ENCODE measurements around the gene ZNF385B. TPM values are rescaled to one million over a fixed set of nuclear protein-coding genes. Genes with fewer than 3 reads are reported as not detected.

ZNF385B gene
- total and polyA plus RNA-seq, 5 donors from 2014 or later, result not detected

DNA sequence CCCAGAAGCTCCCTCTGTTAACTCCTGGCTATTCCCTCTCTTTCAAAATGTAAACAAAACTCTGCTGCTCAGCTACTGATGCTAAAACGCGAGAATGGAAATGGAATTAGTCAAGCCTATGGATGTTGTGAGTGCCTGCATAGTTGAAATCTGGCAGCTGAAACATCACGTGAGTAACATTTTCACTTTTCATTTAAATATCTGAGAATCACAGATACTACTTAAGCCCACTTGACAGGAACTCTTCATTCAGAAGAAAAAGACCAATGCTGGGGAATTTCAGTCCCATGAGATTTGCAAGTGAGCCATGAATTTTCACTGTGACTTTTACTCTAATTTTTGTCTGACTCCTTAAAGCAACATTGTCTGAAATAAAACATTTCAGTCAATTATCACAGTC lies 381.5 kb downstream of the ZNF385B start:
- Mint-ChIP-seq H3K9me3 (peaks cover 0 to 2% (median 0%) of the 10 kb centered on the region in 7 donors), H3K27ac (no peak overlapping the region)
- peaks cover 4% of the 10 kb centered on the region for H3K27me3 ChIP-seq (ENCODE audit: control insufficient read depth, insufficient read depth, low read length)

DNA sequence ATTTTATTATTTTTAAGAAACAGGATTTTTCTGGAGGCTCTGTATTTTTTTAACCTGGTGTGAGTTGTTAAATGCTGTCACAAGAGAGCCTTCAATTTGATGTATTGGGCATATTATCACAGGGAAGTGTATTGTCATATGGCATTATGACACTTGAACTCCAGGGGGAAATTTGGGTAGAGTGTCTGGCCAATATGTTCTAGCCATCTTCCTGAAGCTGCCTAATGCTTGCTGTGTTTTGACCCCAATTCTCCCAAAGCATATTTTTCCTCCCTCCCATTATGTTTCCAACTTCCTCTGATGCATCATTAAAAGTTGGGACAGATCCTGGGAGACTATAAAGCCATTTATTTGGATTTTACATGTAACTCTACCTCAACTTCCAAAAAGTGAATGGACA lies 382.6 kb downstream of the ZNF385B start:
- Histone ChIP-seq H3K4me3 (ENCODE audit: low read depth, low read length) (no peak overlapping the region), H3K4me1 (ENCODE audit: control insufficient read depth, insufficient read depth, low read length, poor library complexity, severe bottlenecking) (no peaks in the 10 kb centered on the region), H3K9me3 (ENCODE audit: control insufficient read depth in 2 of 2, low read length in 2 of 2) (no peaks in the 10 kb centered on the region), H3K27ac (ENCODE audit: insufficient read depth, low read length, poor library complexity, severe bottlenecking) (no peak overlapping the region), H3K27me3 (ENCODE audit: control insufficient read depth, insufficient read depth, low read length) (peaks cover 4% of the 10 kb centered on the region), H3K36me3 (ENCODE audit: control insufficient read depth, insufficient read depth, low read length) (no peaks in the 10 kb centered on the region)
- Mint-ChIP-seq H3K9me3 (peaks cover 0 to 2% (median 0%) of the 10 kb centered on the region in 7 donors), H3K4me3 (no peak overlapping the region), H3K4me1 (no peaks in the 10 kb centered on the region), H3K27me3 (peaks cover 7% of the 10 kb centered on the region), H3K27ac (no peak overlapping the region), H3K36me3 (no peaks in the 10 kb centered on the region)
- DNase-seq (no peak), ATAC-seq (ENCODE audit: low read depth in 2 of 2) (no peak)

More for the DNA sequence above, 381.5 kb downstream of the ZNF385B start:
- Histone ChIP-seq H3K4me3 (ENCODE audit: low read depth, low read length) (no peak overlapping the region), H3K36me3 (ENCODE audit: control insufficient read depth, insufficient read depth, low read length) (no peaks in the 10 kb centered on the region), H3K27ac (ENCODE audit: insufficient read depth, low read length, poor library complexity, severe bottlenecking) (no peak overlapping the region), H3K9me3 (ENCODE audit: control insufficient read depth in 2 of 2, low read length in 2 of 2) (no peaks in the 10 kb centered on the region), H3K4me1 (ENCODE audit: control insufficient read depth, insufficient read depth, low read length, poor library complexity, severe bottlenecking) (no peaks in the 10 kb centered on the region)
- ATAC-seq (ENCODE audit: low read depth in 2 of 2) (no peak), DNase-seq (no peak)
- H3K4me3 Mint-ChIP-seq, result no peak overlapping the region
- H3K36me3 Mint-ChIP-seq, result no peaks in the 10 kb centered on the region
- H3K4me1 Mint-ChIP-seq, result no peaks in the 10 kb centered on the region
- peaks cover 7% of the 10 kb centered on the region for H3K27me3 Mint-ChIP-seq

DNA sequence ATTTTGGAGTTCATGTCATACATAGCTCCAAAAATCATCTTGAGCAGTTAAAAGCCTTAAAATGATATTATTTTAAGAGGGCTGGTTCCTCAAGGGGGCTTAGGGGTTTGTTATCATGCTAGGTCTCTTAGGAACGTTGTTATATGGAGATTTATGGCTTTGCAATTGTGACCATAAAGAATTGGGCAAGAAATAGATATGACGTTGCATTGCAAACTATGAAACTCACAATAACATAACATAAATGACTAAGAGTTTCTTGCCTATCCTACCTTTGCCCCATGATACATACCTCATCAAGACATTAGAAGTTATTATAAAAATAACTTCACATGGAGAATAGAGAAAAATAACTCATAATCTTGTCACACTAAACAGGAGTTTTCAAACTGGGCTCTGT lies 390.4 kb downstream of the ZNF385B start:
- DNase-seq (no peak), ATAC-seq (ENCODE audit: low read depth in 2 of 2) (no peak)
- no peak overlapping the region for H3K27ac Mint-ChIP-seq
- peaks cover 5% of the 10 kb centered on the region for H3K27me3 Mint-ChIP-seq
- no peak overlapping the region for H3K4me3 Mint-ChIP-seq
- Histone ChIP-seq H3K9me3 (ENCODE audit: control insufficient read depth in 2 of 2, low read length in 2 of 2) (no peaks in the 10 kb centered on the region), H3K4me3 (ENCODE audit: low read depth, low read length) (no peak overlapping the region), H3K27ac (ENCODE audit: insufficient read depth, low read length, poor library complexity, severe bottlenecking) (no peak overlapping the region), H3K27me3 (ENCODE audit: control insufficient read depth, insufficient read depth, low read length) (no peaks in the 10 kb centered on the region), H3K36me3 (ENCODE audit: control insufficient read depth, insufficient read depth, low read length) (no peaks in the 10 kb centered on the region), H3K4me1 (ENCODE audit: control insufficient read depth, insufficient read depth, low read length, poor library complexity, severe bottlenecking) (no peaks in the 10 kb centered on the region)
- H3K9me3 Mint-ChIP-seq, result peaks cover 0 to 1% (median 0%) of the 10 kb centered on the region in 7 donors
- no peaks in the 10 kb centered on the region for H3K4me1 Mint-ChIP-seq
- H3K36me3 Mint-ChIP-seq, result no peaks in the 10 kb centered on the region

DNA sequence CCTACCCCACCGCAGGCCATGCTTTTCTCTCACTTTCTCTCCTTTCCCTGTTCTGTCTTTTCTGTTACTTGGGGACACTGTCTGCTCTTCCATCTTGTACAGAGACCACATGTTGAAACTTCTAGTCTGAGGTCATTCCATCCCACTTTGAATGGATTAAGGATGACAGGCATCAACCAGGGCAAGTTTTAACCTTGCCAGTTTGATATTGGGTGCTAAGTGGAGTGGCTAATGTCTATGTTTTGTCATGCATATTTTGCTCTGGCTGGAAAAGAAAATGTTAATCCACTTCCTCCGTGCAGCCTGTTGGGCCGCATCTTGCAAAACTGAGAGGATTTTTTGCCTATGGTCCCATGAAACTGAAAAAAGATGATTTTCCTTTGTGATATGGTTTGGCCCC lies 391.3 kb downstream of the ZNF385B start:
- Histone ChIP-seq H3K27me3 (ENCODE audit: control insufficient read depth, insufficient read depth, low read length) (no peaks in the 10 kb centered on the region), H3K36me3 (ENCODE audit: control insufficient read depth, insufficient read depth, low read length) (no peaks in the 10 kb centered on the region), H3K27ac (ENCODE audit: insufficient read depth, low read length, poor library complexity, severe bottlenecking) (no peak overlapping the region), H3K4me3 (ENCODE audit: low read depth, low read length) (no peak overlapping the region), H3K4me1 (ENCODE audit: control insufficient read depth, insufficient read depth, low read length, poor library complexity, severe bottlenecking) (no peaks in the 10 kb centered on the region), H3K9me3 (ENCODE audit: control insufficient read depth in 2 of 2, low read length in 2 of 2) (no peaks in the 10 kb centered on the region)
- Mint-ChIP-seq H3K27me3 (peaks cover 5% of the 10 kb centered on the region), H3K4me3 (no peak overlapping the region), H3K36me3 (no peaks in the 10 kb centered on the region), H3K4me1 (no peaks in the 10 kb centered on the region), H3K9me3 (peaks cover 0 to 4% (median under 1%) of the 10 kb centered on the region in 7 donors), H3K27ac (no peak overlapping the region)
- DNase-seq (no peak), ATAC-seq (ENCODE audit: low read depth in 2 of 2) (no peak)

DNA sequence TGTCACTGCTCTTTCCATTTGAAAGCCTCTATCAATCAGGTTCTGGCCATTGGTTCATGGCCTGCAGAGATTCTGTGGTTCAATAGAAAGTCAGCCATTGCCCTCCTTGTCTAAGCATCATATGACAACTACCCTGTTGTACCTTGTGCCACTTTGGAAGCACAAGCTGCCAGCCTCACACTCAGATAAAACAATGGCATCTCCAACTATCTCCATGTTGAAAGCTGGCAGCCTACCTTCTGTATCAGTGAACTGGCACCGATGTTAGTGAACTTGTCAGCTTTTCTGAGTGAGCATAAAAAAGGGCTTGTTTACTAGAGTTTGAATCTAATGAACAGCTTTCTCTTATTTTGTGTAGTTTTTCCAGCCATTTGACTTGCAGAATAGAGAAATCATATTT lies 393.5 kb downstream of the ZNF385B start:
- peaks cover 0 to 7% (median 2%) of the 10 kb centered on the region in 7 donors for H3K9me3 Mint-ChIP-seq
- H3K4me3 Mint-ChIP-seq, result no peak overlapping the region
- H3K27ac Mint-ChIP-seq, result no peak overlapping the region
- DNase-seq (no peak), ATAC-seq (ENCODE audit: low read depth in 2 of 2) (no peak)
- H3K4me1 Mint-ChIP-seq, result no peaks in the 10 kb centered on the region
- Histone ChIP-seq H3K27me3 (ENCODE audit: control insufficient read depth, insufficient read depth, low read length) (no peaks in the 10 kb centered on the region), H3K4me3 (ENCODE audit: low read depth, low read length) (no peak overlapping the region), H3K27ac (ENCODE audit: insufficient read depth, low read length, poor library complexity, severe bottlenecking) (no peak overlapping the region), H3K4me1 (ENCODE audit: control insufficient read depth, insufficient read depth, low read length, poor library complexity, severe bottlenecking) (no peaks in the 10 kb centered on the region), H3K36me3 (ENCODE audit: control insufficient read depth, insufficient read depth, low read length) (no peaks in the 10 kb centered on the region), H3K9me3 (ENCODE audit: control insufficient read depth in 2 of 2, low read length in 2 of 2) (no peaks in the 10 kb centered on the region)
- H3K27me3 Mint-ChIP-seq, result peaks cover 5% of the 10 kb centered on the region
- H3K36me3 Mint-ChIP-seq, result no peaks in the 10 kb centered on the region

DNA sequence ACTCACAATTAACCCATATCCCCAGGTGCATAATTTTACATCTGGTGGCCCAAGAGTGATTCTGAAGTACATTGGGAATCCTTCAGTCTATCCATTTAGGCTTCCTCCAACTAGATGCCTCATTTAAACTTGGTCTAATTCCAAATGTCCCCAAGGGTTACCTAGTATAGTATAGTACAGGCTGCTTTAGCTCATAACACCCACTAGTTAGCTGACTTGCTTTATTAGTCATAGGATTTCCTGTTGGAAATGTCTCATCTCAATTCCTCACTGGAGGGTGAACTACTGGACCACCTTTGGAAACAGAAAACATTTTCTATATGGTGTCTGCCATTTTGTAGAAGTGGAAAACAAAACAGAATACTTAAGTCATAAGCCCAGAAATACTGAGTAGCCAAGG lies 394.3 kb downstream of the ZNF385B start:
- DNase-seq (no peak), ATAC-seq (ENCODE audit: low read depth in 2 of 2) (no peak)
- Mint-ChIP-seq H3K27ac (no peak overlapping the region), H3K4me3 (no peak overlapping the region), H3K27me3 (peaks cover 5% of the 10 kb centered on the region), H3K4me1 (no peaks in the 10 kb centered on the region), H3K36me3 (no peaks in the 10 kb centered on the region), H3K9me3 (peaks cover 0 to 7% (median 2%) of the 10 kb centered on the region in 7 donors)
- Histone ChIP-seq H3K27me3 (ENCODE audit: control insufficient read depth, insufficient read depth, low read length) (no peaks in the 10 kb centered on the region), H3K9me3 (ENCODE audit: control insufficient read depth in 2 of 2, low read length in 2 of 2) (no peaks in the 10 kb centered on the region), H3K36me3 (ENCODE audit: control insufficient read depth, insufficient read depth, low read length) (no peaks in the 10 kb centered on the region), H3K27ac (ENCODE audit: insufficient read depth, low read length, poor library complexity, severe bottlenecking) (no peak overlapping the region), H3K4me3 (ENCODE audit: low read depth, low read length) (no peak overlapping the region), H3K4me1 (ENCODE audit: control insufficient read depth, insufficient read depth, low read length, poor library complexity, severe bottlenecking) (no peaks in the 10 kb centered on the region)

DNA sequence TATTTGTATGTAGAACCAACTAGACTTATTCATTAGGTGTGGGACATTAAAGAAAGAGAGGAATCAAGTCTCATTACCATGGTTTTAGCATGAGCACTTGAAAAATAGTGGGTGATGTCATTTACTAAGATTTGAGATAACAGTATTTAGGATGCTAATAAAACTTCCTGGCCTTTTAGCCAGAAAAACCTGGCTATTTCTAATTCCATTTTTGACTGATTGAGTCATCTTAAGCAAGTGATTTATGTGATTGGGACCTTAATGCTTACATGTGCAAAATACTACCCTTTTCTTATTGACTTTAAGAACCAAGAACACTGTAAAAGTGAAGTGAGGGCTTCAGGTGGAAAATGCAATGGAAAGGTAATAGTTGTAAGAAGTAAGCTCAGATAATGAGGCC lies 400.0 kb downstream of the ZNF385B start:
- Histone ChIP-seq H3K4me3 (ENCODE audit: low read depth, low read length) (no peak overlapping the region), H3K9me3 (ENCODE audit: control insufficient read depth in 2 of 2, low read length in 2 of 2) (no peaks in the 10 kb centered on the region), H3K36me3 (ENCODE audit: control insufficient read depth, insufficient read depth, low read length) (no peaks in the 10 kb centered on the region), H3K4me1 (ENCODE audit: control insufficient read depth, insufficient read depth, low read length, poor library complexity, severe bottlenecking) (no peaks in the 10 kb centered on the region), H3K27ac (ENCODE audit: insufficient read depth, low read length, poor library complexity, severe bottlenecking) (no peak overlapping the region), H3K27me3 (ENCODE audit: control insufficient read depth, insufficient read depth, low read length) (no peaks in the 10 kb centered on the region)
- DNase-seq, result no peak
- H3K36me3 Mint-ChIP-seq, result no peaks in the 10 kb centered on the region
- H3K9me3 Mint-ChIP-seq, result peaks cover 0 to 18% (median 2%) of the 10 kb centered on the region in 7 donors
- H3K27ac Mint-ChIP-seq, result no peak overlapping the region
- H3K27me3 Mint-ChIP-seq, result peaks cover 5% of the 10 kb centered on the region
- H3K4me3 Mint-ChIP-seq, result no peak overlapping the region
- H3K4me1 Mint-ChIP-seq, result no peaks in the 10 kb centered on the region
- no peak for ATAC-seq (ENCODE audit: low read depth in 2 of 2)

DNA sequence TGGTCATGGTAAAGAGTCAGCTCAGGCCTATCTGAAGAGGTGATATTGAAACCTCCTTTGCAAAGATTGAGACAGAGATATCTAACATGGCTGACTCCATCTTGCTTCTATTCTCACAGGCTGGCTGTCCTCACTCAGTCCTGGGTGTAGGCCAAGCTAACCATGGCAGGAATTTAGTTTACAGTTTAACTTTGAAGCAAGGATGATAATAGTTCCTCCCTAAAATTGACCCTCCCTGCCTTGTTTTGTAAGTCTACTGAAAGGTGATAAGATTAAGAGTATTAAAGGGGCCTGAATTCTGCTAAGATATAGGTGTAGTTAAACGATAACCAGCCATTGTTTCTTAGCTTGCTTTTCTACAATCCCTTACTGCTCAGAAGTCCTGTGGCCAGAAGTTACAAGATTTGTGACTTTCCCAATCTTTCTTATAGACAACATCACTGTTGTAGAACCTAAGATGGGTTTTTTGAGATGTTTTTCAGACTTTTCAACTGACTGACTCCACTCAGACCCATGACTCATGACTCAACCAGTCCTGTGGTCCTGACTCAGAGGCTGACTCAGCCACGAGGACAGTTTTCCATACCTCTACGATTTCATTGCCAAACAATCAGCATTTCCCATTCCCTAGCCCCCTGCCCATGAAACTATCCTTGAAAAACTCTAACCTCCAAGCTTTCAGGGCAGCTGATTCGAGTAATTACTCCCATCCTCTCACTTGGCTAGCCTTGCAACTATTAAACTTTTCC lies 401.1 kb downstream of the ZNF385B start:
- Histone ChIP-seq H3K9me3 (ENCODE audit: control insufficient read depth in 2 of 2, low read length in 2 of 2) (no peaks in the 10 kb centered on the region), H3K4me3 (ENCODE audit: low read depth, low read length) (no peak overlapping the region), H3K36me3 (ENCODE audit: control insufficient read depth, insufficient read depth, low read length) (no peaks in the 10 kb centered on the region), H3K27ac (ENCODE audit: insufficient read depth, low read length, poor library complexity, severe bottlenecking) (no peak overlapping the region), H3K4me1 (ENCODE audit: control insufficient read depth, insufficient read depth, low read length, poor library complexity, severe bottlenecking) (no peaks in the 10 kb centered on the region), H3K27me3 (ENCODE audit: control insufficient read depth, insufficient read depth, low read length) (no peaks in the 10 kb centered on the region)
- DNase-seq (no peak), ATAC-seq (ENCODE audit: low read depth in 2 of 2) (no peak)
- Mint-ChIP-seq H3K4me1 (no peaks in the 10 kb centered on the region), H3K4me3 (no peak overlapping the region), H3K36me3 (no peaks in the 10 kb centered on the region), H3K27ac (no peak overlapping the region), H3K9me3 (peaks cover 0 to 18% (median 2%) of the 10 kb centered on the region in 7 donors), H3K27me3 (peaks cover 5% of the 10 kb centered on the region)
